K562 (cell line): Measurements from ENCODE around the gene LRRC4B. TPM values are rescaled to one million over a fixed set of nuclear protein-coding genes. Genes with fewer than 3 reads are reported as not detected.

ENCODE experiments used
- BCOR ChIP-seq: fragments of 450-650 bp; IDR thresholded peaks from 2 replicates; pipeline ENCODE4 v1.6.1; 2016
- CREM ChIP-seq: IDR thresholded peaks from 2 replicates; pipeline ENCODE4 v1.6.1; 2014; ENCODE audit warnings: antibody characterized with exemption, low read depth
- ETV6 ChIP-seq, 3 experiments: fragments of 150-350 bp in 1 of 3; sonication (generic) in 1 of 3; formaldehyde crosslinking in 1 of 3; IDR thresholded peaks; 2 replicates each; pipeline versions ENCODE4 v1.6.1 to v1.8.0; 2014 to 2022; ENCODE audit warnings: borderline replicate concordance in 2 of 3, low read depth in 2 of 3, antibody characterized with exemption in 1 of 3, low read length in 1 of 3, mild to moderate bottlenecking in 1 of 3, missing genetic modification reagents in 1 of 3
- HDAC6 ChIP-seq: IDR thresholded peaks from 2 replicates; pipeline ENCODE4 v1.6.1; 2012; ENCODE audit warnings: low read depth, mild to moderate bottlenecking, control low read depth, inconsistent platforms, low read length, moderate library complexity
- NR3C1 ChIP-seq: sonication (generic); formaldehyde crosslinking; IDR thresholded peaks from 2 replicates; pipeline ENCODE4 v1.8.1; 2022; ENCODE audit warnings: missing genetic modification reagents
- RBM17 ChIP-seq: fragments of 200-400 bp; formaldehyde crosslinking; IDR thresholded peaks from 2 replicates; pipeline ENCODE4 v1.6.1; 2017; ENCODE audit warnings: low read depth, mild to moderate bottlenecking, low read length, borderline replicate concordance
- SMAD3 ChIP-seq: fragments of 450-650 bp; formaldehyde crosslinking; conservative IDR thresholded peaks from 2 replicates; pipeline ENCODE4 v1.4.0; 2020; ENCODE audit warnings: mild to moderate bottlenecking
- SREBF1 ChIP-seq: fragments of 150-350 bp; IDR thresholded peaks from 2 replicates; pipeline ENCODE4 v1.6.1; 2014; ENCODE audit warnings: antibody characterized with exemption, low read depth, low read length, borderline replicate concordance
- ZFPM2 ChIP-seq: fragments of 250-450 bp; sonication (Bioruptor Pico); IDR thresholded peaks from 2 replicates; pipeline ENCODE4 v1.5.1; 2022; ENCODE audit warnings: mild to moderate bottlenecking
- ZNF140 ChIP-seq: fragments of 250-450 bp; sonication (Bioruptor Pico); IDR thresholded peaks from 2 replicates; pipeline ENCODE4 v1.8.0; 2021; ENCODE audit warnings: moderate library complexity, mild to moderate bottlenecking, inconsistent platforms
- ZNF282 ChIP-seq: sonication (generic); formaldehyde crosslinking; IDR thresholded peaks from 2 replicates; pipeline ENCODE4 v1.8.1; 2023; ENCODE audit warnings: missing genetic modification reagents
- ZNF311 ChIP-seq: fragments of 250-450 bp; sonication (Bioruptor Pico); IDR thresholded peaks from 2 replicates; pipeline ENCODE4 v1.4.0; 2020; ENCODE audit warnings: mild to moderate bottlenecking, moderate library complexity
- ZNF431 ChIP-seq: sonication (generic); formaldehyde crosslinking; IDR thresholded peaks from 2 replicates; pipeline ENCODE4 v1.8.0; 2022; ENCODE audit warnings: mild to moderate bottlenecking, missing genetic modification reagents
- ZNF79 ChIP-seq: fragments of 250-450 bp; sonication (Bioruptor Pico); IDR thresholded peaks from 2 replicates; pipeline ENCODE4 v1.4.0; 2020; ENCODE audit warnings: low read depth, mild to moderate bottlenecking, moderate library complexity
- polyA plus RNA-seq, 8 experiments: library from polyadenylated mRNA; depleted of rRNA in 4 of 8; stranded (reverse) in 5 of 8; unstranded in 3 of 8; fragments of >200 nt; fragmentation: Nextera tagmentation in 2 of 8; fragmentation: Illumina TruSeq in 1 of 8; extraction: Ambion mirVana in 2 of 8; extraction: Trizol in 1 of 8; gene quantifications; 2 replicates each; pipeline versions ENCODE4 v1.2.1 to v1.2.3, GENCODE V29; 2011 to 2014; ENCODE audit warnings: inconsistent platforms in 1 of 8, missing spikeins in 1 of 8
- total RNA-seq, 7 experiments: library from RNA; depleted of rRNA in 6 of 7; stranded (reverse); fragments of >200 nt in 6 of 7; fragmentation: Illumina TruSeq in 2 of 7; extraction: Trizol in 2 of 7; gene quantifications; 2 replicates each; pipeline versions ENCODE4 v1.2.1 to v1.2.3, GENCODE V29; 2011 to 2021; ENCODE audit warnings: low replicate concordance in 1 of 7
- TF ChIP-seq, protein P1 (sequence below): sonication (generic); formaldehyde crosslinking; IDR thresholded peaks from 2 replicates; pipeline ENCODE4 v1.8.1; 2023; ENCODE audit warnings: mild to moderate bottlenecking, missing genetic modification reagents
- TF ChIP-seq, protein P2 (sequence below), 2 experiments: fragments of 450-650 bp; IDR thresholded peaks; 2 replicates each; pipeline ENCODE4 v1.6.1; 2016
- TF ChIP-seq, protein P3 (sequence below): fragments of 200-800 bp; sonication (Bioruptor generic); IDR thresholded peaks from 2 replicates; pipeline ENCODE4 v1.6.1; 2016; ENCODE audit warnings: missing genetic modification characterization, missing compliant biosample characterization
- TF ChIP-seq, protein P4 (sequence below): fragments of 450-650 bp; formaldehyde crosslinking; IDR thresholded peaks from 2 replicates; pipeline ENCODE4 v1.4.0; 2020; ENCODE audit warnings: mild to moderate bottlenecking, moderate library complexity

Gene LRRC4B
- total and polyA plus RNA-seq, 9 of the 15 experiments (the other 6 are each of a cell fraction or from before 2014, with no cell fraction given) = 0.18 to 9.6 (median 2.9) TPM; not detected in 2

DNA sequence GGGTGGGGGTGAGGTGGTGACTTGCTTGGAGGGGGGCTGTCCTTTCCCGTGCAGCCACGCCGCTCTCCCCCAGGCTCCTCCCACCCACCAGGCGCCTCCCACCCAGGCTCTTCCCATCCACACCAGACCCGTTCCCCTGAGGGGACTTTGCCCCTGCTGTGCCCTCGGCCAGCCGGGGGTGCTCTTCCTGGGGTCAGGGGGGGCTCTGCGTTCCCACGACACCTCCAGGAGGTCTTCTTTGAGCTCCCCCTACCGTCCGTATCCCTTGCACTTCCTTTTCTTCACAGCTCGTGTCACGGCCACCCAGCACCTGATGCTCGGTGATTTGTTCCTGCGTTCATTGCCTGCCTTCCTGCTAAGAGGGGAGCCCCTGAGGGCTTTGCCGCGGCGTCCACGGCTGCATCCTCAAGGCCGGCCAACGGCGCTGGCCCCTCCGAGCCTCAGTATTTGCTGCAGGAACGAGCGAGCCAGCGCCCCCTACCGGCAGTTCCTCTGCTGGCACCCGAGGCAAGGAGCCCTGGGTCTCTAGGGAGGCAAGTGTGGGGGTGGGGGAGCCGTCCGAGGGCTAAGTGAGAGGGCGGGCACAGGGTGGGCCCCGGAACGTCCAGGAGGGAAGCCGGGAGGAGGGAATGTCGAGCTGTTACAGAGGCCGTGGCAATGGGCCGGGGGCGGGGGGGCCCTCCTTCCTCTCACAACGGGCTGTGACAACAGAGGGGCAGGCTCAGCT is 11.8 kb downstream of the LRRC4B start (continued):
- TF ChIP-seq, protein P1, sequence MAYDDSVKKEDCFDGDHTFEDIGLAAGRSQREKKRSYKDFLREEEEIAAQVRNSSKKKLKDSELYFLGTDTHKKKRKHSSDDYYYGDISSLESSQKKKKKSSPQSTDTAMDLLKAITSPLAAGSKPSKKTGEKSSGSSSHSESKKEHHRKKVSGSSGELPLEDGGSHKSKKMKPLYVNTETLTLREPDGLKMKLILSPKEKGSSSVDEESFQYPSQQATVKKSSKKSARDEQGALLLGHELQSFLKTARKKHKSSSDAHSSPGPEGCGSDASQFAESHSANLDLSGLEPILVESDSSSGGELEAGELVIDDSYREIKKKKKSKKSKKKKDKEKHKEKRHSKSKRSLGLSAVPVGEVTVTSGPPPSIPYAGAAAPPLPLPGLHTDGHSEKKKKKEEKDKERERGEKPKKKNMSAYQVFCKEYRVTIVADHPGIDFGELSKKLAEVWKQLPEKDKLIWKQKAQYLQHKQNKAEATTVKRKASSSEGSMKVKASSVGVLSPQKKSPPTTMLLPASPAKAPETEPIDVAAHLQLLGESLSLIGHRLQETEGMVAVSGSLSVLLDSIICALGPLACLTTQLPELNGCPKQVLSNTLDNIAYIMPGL = no peak
- TF ChIP-seq HDAC6 (no peak), ZFPM2 (no peak), SMAD3 (CRISPR knock-in tag) (no peak), RBM17 (no peak), ZNF282 (CRISPR knock-in tag) (no peak), ZNF79 (CRISPR knock-in tag) (no peak), ZNF311 (CRISPR knock-in tag) (no peak), CREM (0 out of 2 replicates have a peak, but pooled peaks have one; percentile 34), NR3C1 (CRISPR knock-in tag) (no peak), SREBF1 (no peak), BCOR (peak; percentile 56; the same call in 1 of the 2 replicates), ETV6 (IDR thresholded peaks at IDR 0.05; ENCODE audit: borderline replicate concordance in 1 of 2, low read depth in 2 of 2, low read length in 1 of 2) (no peak), ETV6 (CRISPR knock-in tag; IDR thresholded peaks at IDR 0.05; ENCODE audit: borderline replicate concordance) (no peak), ZNF140 (CRISPR knock-in tag) (no peak), ZNF431 (CRISPR knock-in tag) (no peak)
- TF ChIP-seq, protein P2, sequence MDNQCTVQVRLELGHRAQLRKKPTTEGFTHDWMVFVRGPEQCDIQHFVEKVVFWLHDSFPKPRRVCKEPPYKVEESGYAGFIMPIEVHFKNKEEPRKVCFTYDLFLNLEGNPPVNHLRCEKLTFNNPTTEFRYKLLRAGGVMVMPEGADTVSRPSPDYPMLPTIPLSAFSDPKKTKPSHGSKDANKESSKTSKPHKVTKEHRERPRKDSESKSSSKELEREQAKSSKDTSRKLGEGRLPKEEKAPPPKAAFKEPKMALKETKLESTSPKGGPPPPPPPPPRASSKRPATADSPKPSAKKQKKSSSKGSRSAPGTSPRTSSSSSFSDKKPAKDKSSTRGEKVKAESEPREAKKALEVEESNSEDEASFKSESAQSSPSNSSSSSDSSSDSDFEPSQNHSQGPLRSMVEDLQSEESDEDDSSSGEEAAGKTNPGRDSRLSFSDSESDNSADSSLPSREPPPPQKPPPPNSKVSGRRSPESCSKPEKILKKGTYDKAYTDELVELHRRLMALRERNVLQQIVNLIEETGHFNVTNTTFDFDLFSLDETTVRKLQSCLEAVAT (IDR thresholded peaks at IDR 0.05) = no peak
- TF ChIP-seq, protein P3, sequence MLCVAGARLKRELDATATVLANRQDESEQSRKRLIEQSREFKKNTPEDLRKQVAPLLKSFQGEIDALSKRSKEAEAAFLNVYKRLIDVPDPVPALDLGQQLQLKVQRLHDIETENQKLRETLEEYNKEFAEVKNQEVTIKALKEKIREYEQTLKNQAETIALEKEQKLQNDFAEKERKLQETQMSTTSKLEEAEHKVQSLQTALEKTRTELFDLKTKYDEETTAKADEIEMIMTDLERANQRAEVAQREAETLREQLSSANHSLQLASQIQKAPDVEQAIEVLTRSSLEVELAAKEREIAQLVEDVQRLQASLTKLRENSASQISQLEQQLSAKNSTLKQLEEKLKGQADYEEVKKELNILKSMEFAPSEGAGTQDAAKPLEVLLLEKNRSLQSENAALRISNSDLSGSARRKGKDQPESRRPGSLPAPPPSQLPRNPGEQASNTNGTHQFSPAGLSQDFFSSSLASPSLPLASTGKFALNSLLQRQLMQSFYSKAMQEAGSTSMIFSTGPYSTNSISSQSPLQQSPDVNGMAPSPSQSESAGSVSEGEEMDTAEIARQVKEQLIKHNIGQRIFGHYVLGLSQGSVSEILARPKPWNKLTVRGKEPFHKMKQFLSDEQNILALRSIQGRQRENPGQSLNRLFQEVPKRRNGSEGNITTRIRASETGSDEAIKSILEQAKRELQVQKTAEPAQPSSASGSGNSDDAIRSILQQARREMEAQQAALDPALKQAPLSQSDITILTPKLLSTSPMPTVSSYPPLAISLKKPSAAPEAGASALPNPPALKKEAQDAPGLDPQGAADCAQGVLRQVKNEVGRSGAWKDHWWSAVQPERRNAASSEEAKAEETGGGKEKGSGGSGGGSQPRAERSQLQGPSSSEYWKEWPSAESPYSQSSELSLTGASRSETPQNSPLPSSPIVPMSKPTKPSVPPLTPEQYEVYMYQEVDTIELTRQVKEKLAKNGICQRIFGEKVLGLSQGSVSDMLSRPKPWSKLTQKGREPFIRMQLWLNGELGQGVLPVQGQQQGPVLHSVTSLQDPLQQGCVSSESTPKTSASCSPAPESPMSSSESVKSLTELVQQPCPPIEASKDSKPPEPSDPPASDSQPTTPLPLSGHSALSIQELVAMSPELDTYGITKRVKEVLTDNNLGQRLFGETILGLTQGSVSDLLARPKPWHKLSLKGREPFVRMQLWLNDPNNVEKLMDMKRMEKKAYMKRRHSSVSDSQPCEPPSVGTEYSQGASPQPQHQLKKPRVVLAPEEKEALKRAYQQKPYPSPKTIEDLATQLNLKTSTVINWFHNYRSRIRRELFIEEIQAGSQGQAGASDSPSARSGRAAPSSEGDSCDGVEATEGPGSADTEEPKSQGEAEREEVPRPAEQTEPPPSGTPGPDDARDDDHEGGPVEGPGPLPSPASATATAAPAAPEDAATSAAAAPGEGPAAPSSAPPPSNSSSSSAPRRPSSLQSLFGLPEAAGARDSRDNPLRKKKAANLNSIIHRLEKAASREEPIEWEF = no peak
- TF ChIP-seq, protein P4, sequence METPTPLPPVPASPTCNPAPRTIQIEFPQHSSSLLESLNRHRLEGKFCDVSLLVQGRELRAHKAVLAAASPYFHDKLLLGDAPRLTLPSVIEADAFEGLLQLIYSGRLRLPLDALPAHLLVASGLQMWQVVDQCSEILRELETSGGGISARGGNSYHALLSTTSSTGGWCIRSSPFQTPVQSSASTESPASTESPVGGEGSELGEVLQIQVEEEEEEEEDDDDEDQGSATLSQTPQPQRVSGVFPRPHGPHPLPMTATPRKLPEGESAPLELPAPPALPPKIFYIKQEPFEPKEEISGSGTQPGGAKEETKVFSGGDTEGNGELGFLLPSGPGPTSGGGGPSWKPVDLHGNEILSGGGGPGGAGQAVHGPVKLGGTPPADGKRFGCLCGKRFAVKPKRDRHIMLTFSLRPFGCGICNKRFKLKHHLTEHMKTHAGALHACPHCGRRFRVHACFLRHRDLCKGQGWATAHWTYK = no peak
